Adrenal gland (tissue), 12 donors: ENCODE results near the gene APCDD1L. TPM values are rescaled to one million over a fixed set of nuclear protein-coding genes. Genes with fewer than 3 reads are reported as not detected.
"Not testable (repeated sequence)": the region's sequence is repeated elsewhere in the genome, so short reads cannot be mapped to it uniquely, and the experiment has no call there.

ENCODE experiments used
- DNase-seq, 7 donors: peaks; one replicate each; pipeline ENCODE4 v3.0.0-alpha.2; 2019 to 2020
- H3K27ac ChIP-seq, 5 donors: fragments of 200-600 bp; sonication (generic) in 4 of 5; 1 replicate in 3 of 5; 2 replicates in 2 of 5; pipeline versions ENCODE4 v1.5.1 to v1.8.0; 2016 to 2020; ENCODE audit warnings: mild to moderate bottlenecking in 1 of 5
- H3K27me3 ChIP-seq: fragments of 200-600 bp; 2 replicates; pipeline ENCODE4 v1.8.0; 2021
- H3K36me3 ChIP-seq, 2 donors: fragments of 200-600 bp; replicated peaks in 1 of 2; 1 replicate in 1 of 2; 2 replicates in 1 of 2; pipeline versions ENCODE4 v1.5.1 to v1.8.0; 2018 to 2022
- H3K4me1 ChIP-seq, 2 donors: fragments of 200-600 bp; replicated peaks in 1 of 2; 1 replicate in 1 of 2; 2 replicates in 1 of 2; pipeline versions ENCODE4 v1.5.1 to v1.8.0; 2018 to 2021
- H3K4me3 ChIP-seq, 4 donors: fragments of 200-600 bp; sonication (generic) in 3 of 4; one replicate each; pipeline ENCODE4 v1.5.1; 2016 to 2018
- H3K9me3 ChIP-seq, 3 donors: fragments of 200-600 bp; sonication (generic) in 1 of 3; replicated peaks in 1 of 3; 1 replicate in 2 of 3; 2 replicates in 1 of 3; pipeline versions ENCODE4 v1.5.1 to v1.8.0; 2016 to 2021
- CTCF ChIP-seq, 6 experiments: fragments of 450-650 bp in 4 of 6; fragments of 200-600 bp in 2 of 6; sonication (generic) in 1 of 6; IDR thresholded peaks; 1 replicate in 5 of 6; 2 replicates in 1 of 6; pipeline versions ENCODE4 v1.5.1 to v1.8.0; 2016 to 2021; ENCODE audit warnings: antibody characterized with exemption in 6 of 6, mild to moderate bottlenecking in 2 of 6, moderate library complexity in 1 of 6
- POLR2A ChIP-seq, 2 donors: fragments of 450-650 bp; IDR thresholded peaks; one replicate each; pipeline ENCODE4 v1.6.1; 2017; ENCODE audit warnings: antibody characterized with exemption in 2 of 2, mild to moderate bottlenecking in 2 of 2, moderate library complexity in 1 of 2
- WGBS, 4 donors: extraction: QIAGEN DNeasy Blood & Tissue Kit in 2 of 4; methylation state at CpG; one replicate each; pipeline versions ENCODE4 v1.1.5 to v1.1.7; 2013 to 2017; 5-methylcytosine and 5-hydroxymethylcytosine counted together
- intact Hi-C, 2 donors: fragments of 100-400 bp; cut with DNase I; formaldehyde crosslinking; loops; one replicate each; pipeline versions ENCODE4 v1.14.1 to v1.15.0; 2022 to 2023
- polyA plus RNA-seq, 3 donors: library from polyadenylated mRNA; stranded (reverse); fragments of 200-250 nt in 2 of 3; fragments of 350-450 nt in 1 of 3; fragmentation: Illumina TruSeq in 1 of 3; extraction: RNeasy Lipid Tissue Mini Kit (QIAGEN cat#74804) in 1 of 3; gene quantifications; one replicate each; pipeline ENCODE4 v1.2.3, GENCODE V29; 2013 to 2014
- total RNA-seq, 9 donors: library from RNA; depleted of rRNA in 4 of 9; stranded (reverse); fragments of >200 nt in 4 of 9; fragments of 120-200 nt in 1 of 9; fragmentation: NEBNext Ultra II Directional in 1 of 9; extraction: Animal tissue kit (Norgen Biotek cat#: 25700) in 1 of 9; gene quantifications; one replicate each; pipeline versions ENCODE4 v1.1.0 to v1.2.4, GENCODE V29; 2013 to 2023
- donor health status: healthy with polysubstance abuse.
- donor health status: Bipolar disorder and iron deficiency.
- donor health status: DM: yes; HTN: yes; CAD: no.
- donor health status: DM: no; HTN: no; CAD: no.
- donor health status: DM: no; HTN: no; CAD: no.
- donor health status: DM: yes; HTN: yes; CAD: no.

Gene APCDD1L
- total and polyA plus RNA-seq, 12 donors: 0.06 to 0.96 (median 0.27) TPM; not detected in 4

GRCh38 chr20:58544286-58544685 lies 29.1 kb upstream of the APCDD1L start:
- no peak for TF ChIP-seq CTCF (IDR thresholded peaks at IDR 0.05)
- no peak for TF ChIP-seq POLR2A (IDR thresholded peaks at IDR 0.05)
- Histone ChIP-seq H3K4me3 (no peak overlapping the region), H3K4me1 (no peaks in the 10 kb centered on the region), H3K36me3 (no peaks in the 10 kb centered on the region), H3K9me3 (no peaks in the 10 kb centered on the region), H3K27ac (no peak overlapping the region), H3K27me3 (peaks cover 6% of the 10 kb centered on the region)
- intact Hi-C loops: no loop called here
- peak in 2 of 7 donors; percentile 3 to 21 for DNase-seq
- WGBS, 4 donors: 85 to 90% (median 86%) methylated on average over 10 of the region's 10 CpGs

GRCh38 chr20:58543274-58543673 lies 28.1 kb upstream of the APCDD1L start:
- H3K36me3 ChIP-seq: no peaks in the 10 kb centered on the region
- TF ChIP-seq POLR2A (IDR thresholded peaks at IDR 0.05) (no peak), CTCF (IDR thresholded peaks at IDR 0.05) (no peak)
- no peak overlapping the region for H3K27ac ChIP-seq
- H3K4me1 ChIP-seq: no peaks in the 10 kb centered on the region
- no peak overlapping the region for H3K4me3 ChIP-seq
- intact Hi-C loops: no loop called here
- peaks cover 6% of the 10 kb centered on the region for H3K27me3 ChIP-seq
- H3K9me3 ChIP-seq: no peaks in the 10 kb centered on the region
- WGBS, 4 donors: 88 to 89% (median 88%) methylated on average over 6 of the region's 6 CpGs
- DNase-seq: no peak

GRCh38 chr20:58542411-58543095 lies 27.4 kb upstream of the APCDD1L start:
- 78 to 86% (median 82%) methylated on average over 16 to 18 of the region's 18 CpGs for WGBS, 4 donors
- Histone ChIP-seq H3K27me3 (peaks cover 6% of the 10 kb centered on the region), H3K36me3 (no peaks in the 10 kb centered on the region), H3K27ac (no peak overlapping the region), H3K9me3 (no peaks in the 10 kb centered on the region), H3K4me1 (no peaks in the 10 kb centered on the region), H3K4me3 (no peak overlapping the region)
- intact Hi-C loops: no loop called here
- no peak for TF ChIP-seq POLR2A (IDR thresholded peaks at IDR 0.05)
- no peak for TF ChIP-seq CTCF (IDR thresholded peaks at IDR 0.05)
- DNase-seq: peak in 2 of 7 donors; percentile 23 to 31

- H3K27ac ChIP-seq, H3K27me3 ChIP-seq, H3K9me3 ChIP-seq, H3K4me3 ChIP-seq, intact Hi-C loops, H3K36me3 ChIP-seq, H3K4me1 ChIP-seq: not testable (repeated sequence)
- WGBS, 4 donors: 42 to 58% (median 58%) methylated on average over 2 to 4 of the region's 6 CpGs; no CpG with 5 or more reads in 1 of the 4 donors
- DNase-seq: peak in 5 of 7 donors; percentile 36 to 48 (median 46)
These were observed 26.8 kb upstream of the APCDD1L start for GRCh38 chr20:58542034-58542410.

GRCh38 chr20:58538752-58539151 lies 23.6 kb upstream of the APCDD1L start:
- DNase-seq: no peak
- no peak overlapping the region for H3K4me3 ChIP-seq
- TF ChIP-seq CTCF (IDR thresholded peaks at IDR 0.05): no peak
- no peak for TF ChIP-seq POLR2A (IDR thresholded peaks at IDR 0.05)
- no peaks in the 10 kb centered on the region for H3K27me3 ChIP-seq
- 90 to 100% (median 93%) methylated on average over 1 to 2 of the region's 2 CpGs for WGBS, 4 donors
- H3K36me3 ChIP-seq: no peaks in the 10 kb centered on the region
- H3K27ac ChIP-seq: no peak overlapping the region
- H3K9me3 ChIP-seq: no peaks in the 10 kb centered on the region
- intact Hi-C loops: no loop called here
- H3K4me1 ChIP-seq: no peaks in the 10 kb centered on the region
